Dermis microvascular lymphatic vessel endothelial cell (primary cell): Measurements from ENCODE around the gene SLC25A29. TPM values are rescaled to one million over a fixed set of nuclear protein-coding genes. Genes with fewer than 3 reads are reported as not detected.
A peak's percentile ranks its signal among the peaks of the same experiment; 100 is the strongest.

Source experiments
- DNase-seq, 2 donors: peaks; one replicate each; pipeline versions ENCODE4 v3.0.0 to v3.0.0-alpha.2; 2010; ENCODE audit warnings: low read depth in 2 of 2
- total RNA-seq: library from RNA; depleted of rRNA; stranded (reverse); fragments of >200 nt; gene quantifications from 2 replicates; pipeline ENCODE4 v1.2.1, GENCODE V29; 2014

SLC25A29 gene
- total RNA-seq, 1 donor from 2014 or later = 45.6 TPM

- DNase-seq = no peak
Measured at GRCh38 chr14:100332071-100332639, 25.9 kb upstream of the SLC25A29 start.

GRCh38 chr14:100330388-100330931, 24.2 kb upstream of the SLC25A29 start:
- no peak for DNase-seq

- DNase-seq = no peak
Measured at GRCh38 chr14:100330007-100330344, 23.7 kb upstream of the SLC25A29 start.

GRCh38 chr14:100329233-100330006, 23.2 kb upstream of the SLC25A29 start:
- DNase-seq = no peak

GRCh38 chr14:100328495-100329163, 22.4 kb upstream of the SLC25A29 start:
- DNase-seq = no peak

GRCh38 chr14:100327128-100327527, 20.9 kb upstream of the SLC25A29 start:
- DNase-seq = no peak

GRCh38 chr14:100325958-100326357, 19.7 kb upstream of the SLC25A29 start:
- no peak for DNase-seq

GRCh38 chr14:100325231-100325632, 19.0 kb upstream of the SLC25A29 start:
- DNase-seq = no peak

GRCh38 chr14:100323942-100324307, 17.7 kb upstream of the SLC25A29 start:
- no peak for DNase-seq

- DNase-seq = no peak
Measured at GRCh38 chr14:100323121-100323941, 17.1 kb upstream of the SLC25A29 start, which contains the start of gene SLC25A47. Gene SLC25A47, plus strand, starts transcription at chr14:100323339. Its CDS starts 76 bp downstream, at chr14:100323415.

GRCh38 chr14:100322138-100322957, 16.1 kb upstream of the SLC25A29 start:
- DNase-seq = no peak

GRCh38 chr14:100321473-100322137, 15.4 kb upstream of the SLC25A29 start:
- DNase-seq = no peak

- no peak for DNase-seq
Measured at GRCh38 chr14:100320157-100320856, 14.1 kb upstream of the SLC25A29 start.

GRCh38 chr14:100317912-100318808, 11.9 kb upstream of the SLC25A29 start:
- DNase-seq = peak in 1 of 2 donors; percentile 66

GRCh38 chr14:100317389-100317788, 11.1 kb upstream of the SLC25A29 start:
- DNase-seq = no peak

GRCh38 chr14:100314724-100315123, 8.5 kb upstream of the SLC25A29 start:
- DNase-seq = no peak

GRCh38 chr14:100313464-100314230, 7.4 kb upstream of the SLC25A29 start:
- DNase-seq = no peak
